ENCODE data around the gene BCAP31. TPM values are rescaled to one million over a fixed set of nuclear protein-coding genes. Genes with fewer than 3 reads are reported as not detected.
"Not testable (repeated sequence)": the region's sequence is repeated elsewhere in the genome, so short reads cannot be mapped to it uniquely, and the experiment has no call there.

BCAP31 gene
- polyA plus RNA-seq, 1 experiment = 222 TPM

DNA sequence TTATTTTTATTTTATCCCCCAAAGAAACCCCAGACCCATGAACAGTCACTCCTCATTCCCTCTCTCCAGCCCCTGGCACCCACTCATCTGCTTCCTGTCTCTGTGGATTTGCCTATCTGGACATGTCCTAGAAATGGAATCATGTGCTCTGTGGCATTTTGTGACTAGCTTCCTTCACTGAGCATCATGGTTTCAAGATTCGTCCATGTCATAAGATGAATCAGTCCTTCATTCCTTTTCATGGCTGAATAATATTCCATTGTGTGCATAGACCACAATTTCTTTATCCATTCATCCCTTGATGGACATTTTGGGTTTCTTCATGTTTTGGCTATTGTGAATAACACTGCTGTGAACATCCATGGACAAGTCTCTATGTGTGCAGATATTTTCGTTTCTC lies 10.7 kb upstream of the BCAP31 start:
- TF ChIP-seq, protein P1, sequence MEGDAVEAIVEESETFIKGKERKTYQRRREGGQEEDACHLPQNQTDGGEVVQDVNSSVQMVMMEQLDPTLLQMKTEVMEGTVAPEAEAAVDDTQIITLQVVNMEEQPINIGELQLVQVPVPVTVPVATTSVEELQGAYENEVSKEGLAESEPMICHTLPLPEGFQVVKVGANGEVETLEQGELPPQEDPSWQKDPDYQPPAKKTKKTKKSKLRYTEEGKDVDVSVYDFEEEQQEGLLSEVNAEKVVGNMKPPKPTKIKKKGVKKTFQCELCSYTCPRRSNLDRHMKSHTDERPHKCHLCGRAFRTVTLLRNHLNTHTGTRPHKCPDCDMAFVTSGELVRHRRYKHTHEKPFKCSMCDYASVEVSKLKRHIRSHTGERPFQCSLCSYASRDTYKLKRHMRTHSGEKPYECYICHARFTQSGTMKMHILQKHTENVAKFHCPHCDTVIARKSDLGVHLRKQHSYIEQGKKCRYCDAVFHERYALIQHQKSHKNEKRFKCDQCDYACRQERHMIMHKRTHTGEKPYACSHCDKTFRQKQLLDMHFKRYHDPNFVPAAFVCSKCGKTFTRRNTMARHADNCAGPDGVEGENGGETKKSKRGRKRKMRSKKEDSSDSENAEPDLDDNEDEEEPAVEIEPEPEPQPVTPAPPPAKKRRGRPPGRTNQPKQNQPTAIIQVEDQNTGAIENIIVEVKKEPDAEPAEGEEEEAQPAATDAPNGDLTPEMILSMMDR (IDR thresholded peaks at IDR 0.05; ENCODE audit: insufficient read depth, low read depth, low read length) = no peak
- DNase-seq (ENCODE audit: low read depth) = no peak
- ChIA-PET CTCF (interaction anchor here (0.7 kb wide), 1 partner anchor 28 kb away, joined by 6 read pairs; no protein-coding TSS in a partner anchor), POLR2A (no interaction called here)
- Histone ChIP-seq H3K4me3 (ENCODE audit: low read depth, low read length) (no peak overlapping the region), H3K27me3 (ENCODE audit: control insufficient read depth, insufficient read depth, low read length) (no peaks in the 10 kb centered on the region), H3K36me3 (ENCODE audit: control insufficient read depth, insufficient read depth, low read length) (no peaks in the 10 kb centered on the region; the same call in 1 of the 2 replicates)

DNA sequence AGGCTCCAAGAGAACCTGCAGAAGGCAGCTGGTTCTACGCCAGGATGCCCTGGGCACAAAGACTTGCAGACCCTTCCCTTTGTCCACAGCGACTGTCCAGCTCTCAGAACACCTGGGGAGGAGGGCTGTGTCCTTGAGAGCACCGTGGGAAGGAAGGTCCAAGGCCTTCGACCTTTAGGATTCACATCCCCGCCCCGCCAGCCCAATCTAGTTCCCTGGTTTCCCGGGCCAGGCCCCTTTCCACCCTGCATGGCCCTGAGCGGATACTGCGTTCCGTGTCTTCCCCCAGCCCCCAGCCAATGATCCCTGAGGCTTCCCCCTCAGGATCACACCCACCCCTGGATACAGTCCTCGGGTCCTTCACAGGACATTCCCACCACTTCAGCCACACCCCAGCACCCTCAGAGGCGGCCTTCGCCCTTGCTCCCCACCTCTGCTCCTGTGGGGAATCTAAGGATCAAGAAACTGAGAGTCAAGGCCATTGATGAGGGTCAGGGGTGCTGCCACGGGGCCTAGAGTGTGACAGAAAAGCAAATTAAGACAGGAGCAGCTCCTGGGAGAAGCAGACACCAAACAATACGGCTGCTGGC lies 9.6 kb upstream of the BCAP31 start:
- no peak for DNase-seq (ENCODE audit: low read depth)
- TF ChIP-seq, protein P1 (IDR thresholded peaks at IDR 0.05; ENCODE audit: insufficient read depth, low read depth, low read length) = no peak
- no peaks in the 10 kb centered on the region for H3K27me3 ChIP-seq (ENCODE audit: control insufficient read depth, insufficient read depth, low read length)
- H3K36me3 ChIP-seq (ENCODE audit: control insufficient read depth, insufficient read depth, low read length) = no peaks in the 10 kb centered on the region; the same call in 1 of the 2 replicates
- POLR2A ChIA-PET = no interaction called here
- CTCF ChIA-PET = no interaction called here
- H3K4me3 ChIP-seq (ENCODE audit: low read depth, low read length) = no peak overlapping the region

DNA sequence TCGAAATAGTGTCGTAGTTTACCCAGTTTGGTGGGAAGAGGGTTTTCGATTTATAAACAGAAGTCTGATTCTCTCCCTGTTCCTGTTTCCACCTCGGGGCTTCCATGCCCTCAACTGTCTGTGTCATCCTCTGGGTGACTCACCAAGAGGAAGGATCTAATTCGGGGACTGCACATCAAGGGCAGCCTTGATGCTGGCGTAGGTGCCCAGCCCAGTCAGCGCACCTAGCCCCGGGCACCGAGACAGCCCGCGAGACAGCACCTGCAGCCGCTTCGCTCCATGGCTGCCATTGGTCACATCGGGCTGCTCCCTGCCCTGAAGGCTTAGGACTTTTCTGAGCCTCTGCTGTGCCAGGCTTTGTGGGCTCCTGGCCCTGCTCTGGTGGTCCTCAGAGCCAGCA lies 8.2 kb upstream of the BCAP31 start:
- POLR2A ChIA-PET = no interaction called here
- no peak overlapping the region for H3K4me3 ChIP-seq (ENCODE audit: low read depth, low read length)
- TF ChIP-seq, protein P1 (IDR thresholded peaks at IDR 0.05; ENCODE audit: insufficient read depth, low read depth, low read length) = no peak

DNA sequence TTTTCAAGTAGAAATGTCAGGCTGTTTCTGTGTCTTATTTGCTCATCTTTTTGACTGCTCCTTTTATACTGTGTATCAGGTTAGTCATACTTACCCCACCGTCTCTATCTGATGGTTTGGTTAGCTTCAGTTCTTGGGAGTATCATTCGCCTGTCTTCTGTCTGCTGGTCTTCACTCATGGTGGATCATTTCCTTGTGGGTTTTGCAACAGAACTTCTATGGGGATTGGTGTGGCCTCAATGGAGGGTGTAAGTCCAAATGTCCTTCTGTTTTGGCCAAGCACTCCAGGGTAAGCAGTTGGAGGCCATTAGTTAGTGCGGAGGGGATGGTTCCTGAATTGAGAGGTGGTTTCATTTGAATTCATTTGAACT lies 7.6 kb upstream of the BCAP31 start:
- TF ChIP-seq, protein P1 (IDR thresholded peaks at IDR 0.05; ENCODE audit: insufficient read depth, low read depth, low read length) = no peak
- Histone ChIP-seq H3K27me3 (ENCODE audit: control insufficient read depth, insufficient read depth, low read length) (no peaks in the 10 kb centered on the region), H3K36me3 (ENCODE audit: control insufficient read depth, insufficient read depth, low read length) (no peaks in the 10 kb centered on the region; the same call in 1 of the 2 replicates), H3K4me3 (ENCODE audit: low read depth, low read length) (no peak overlapping the region)
- ChIA-PET CTCF (no interaction called here), POLR2A (no interaction called here)
- DNase-seq (ENCODE audit: low read depth) = no peak

More for the DNA sequence above, 8.2 kb upstream of the BCAP31 start:
- CTCF ChIA-PET = no interaction called here
- H3K36me3 ChIP-seq (ENCODE audit: control insufficient read depth, insufficient read depth, low read length) = no peaks in the 10 kb centered on the region; the same call in 1 of the 2 replicates
- H3K27me3 ChIP-seq (ENCODE audit: control insufficient read depth, insufficient read depth, low read length) = no peaks in the 10 kb centered on the region
- no peak for DNase-seq (ENCODE audit: low read depth)

DNA sequence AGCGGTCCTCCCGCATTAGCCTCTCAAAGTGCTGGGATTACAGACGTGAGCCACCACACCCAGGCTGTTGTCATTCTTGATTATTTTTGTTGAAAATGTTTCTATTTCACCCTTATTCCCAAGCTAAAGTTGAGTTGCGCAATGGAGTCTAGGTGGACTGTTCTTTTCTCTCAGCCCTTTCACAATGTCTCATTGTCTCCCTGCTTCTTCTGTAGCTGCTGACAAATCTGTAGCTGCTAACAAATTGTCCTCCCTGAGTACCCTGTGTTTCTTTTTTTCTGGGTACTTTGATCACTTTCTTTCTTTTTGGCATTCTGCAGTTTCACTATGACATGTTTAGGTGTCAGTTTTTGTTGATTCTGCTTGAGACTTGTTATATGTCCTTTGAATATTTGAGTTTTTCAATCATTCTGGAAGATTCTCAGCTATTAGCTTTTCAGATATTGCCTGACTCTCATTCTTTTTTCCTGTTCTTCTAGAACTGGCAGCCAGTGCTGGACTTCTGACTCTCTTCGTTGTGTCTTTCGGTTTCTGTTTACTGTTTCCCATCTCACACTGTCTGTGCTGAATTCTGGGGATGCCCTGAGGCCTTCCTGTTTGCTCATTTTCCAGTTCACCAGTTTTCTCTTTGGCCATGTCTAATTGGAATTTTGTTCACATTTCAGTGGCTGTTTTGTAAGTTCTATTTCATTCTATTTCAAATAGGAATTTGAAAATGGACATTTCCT lies 7.1 kb upstream of the BCAP31 start:
- H3K4me3 ChIP-seq (ENCODE audit: low read depth, low read length) = no peak overlapping the region
- CTCF ChIA-PET = no interaction called here
- no peak for DNase-seq (ENCODE audit: low read depth)
- TF ChIP-seq, protein P1 (IDR thresholded peaks at IDR 0.05; ENCODE audit: insufficient read depth, low read depth, low read length) = no peak
- POLR2A ChIA-PET = no interaction called here
- no peaks in the 10 kb centered on the region for H3K27me3 ChIP-seq (ENCODE audit: control insufficient read depth, insufficient read depth, low read length)
- H3K36me3 ChIP-seq (ENCODE audit: control insufficient read depth, insufficient read depth, low read length) = no peaks in the 10 kb centered on the region; the same call in 1 of the 2 replicates

DNA sequence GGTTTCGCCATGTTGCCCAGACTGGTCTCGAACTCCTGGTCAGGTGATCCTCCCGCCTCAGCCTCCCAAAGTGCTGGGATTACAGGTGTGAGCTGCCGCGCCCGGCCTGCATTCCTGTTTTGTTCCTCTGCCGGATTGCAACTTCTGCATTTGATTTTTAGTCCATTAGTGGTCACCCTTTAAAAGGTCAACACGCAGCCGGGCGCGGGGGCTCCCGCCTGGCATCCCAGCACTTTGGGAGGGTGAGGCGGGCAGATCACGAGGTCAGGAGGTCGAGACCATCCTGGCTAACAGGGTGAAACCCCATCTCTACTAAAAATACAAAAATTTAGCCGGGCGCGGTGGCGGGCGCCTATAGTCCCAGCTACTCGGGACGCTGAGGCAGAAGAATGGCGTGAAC lies 5.9 kb upstream of the BCAP31 start:
- H3K4me3 ChIP-seq (ENCODE audit: low read depth, low read length); CTCF ChIA-PET; DNase-seq (ENCODE audit: low read depth); H3K27me3 ChIP-seq (ENCODE audit: control insufficient read depth, insufficient read depth, low read length); H3K36me3 ChIP-seq (ENCODE audit: control insufficient read depth, insufficient read depth, low read length); POLR2A ChIA-PET: not testable (repeated sequence)
